Body of pancreas (tissue), 4 donors: ENCODE results near the gene SLC41A3. TPM values are rescaled to one million over a fixed set of nuclear protein-coding genes. Genes with fewer than 3 reads are reported as not detected.
A peak's percentile ranks its signal among the peaks of the same experiment; 100 is the strongest.

Experiments
- ATAC-seq: fragments of 150-250 bp; one replicate; pipeline ENCODE4 v1.9.1; 2016
- DNase-seq, 4 donors: peaks; one replicate each; pipeline ENCODE4 v3.0.0-alpha.2; 2019
- H3K27ac ChIP-seq, 4 donors: fragments of 200-600 bp; sonication (generic); 1 replicate in 3 of 4; 2 replicates in 1 of 4; pipeline versions ENCODE4 v1.5.1 to v1.6.1; 2016 to 2019; ENCODE audit warnings: mild to moderate bottlenecking in 1 of 4, mixed read lengths in 1 of 4, moderate library complexity in 1 of 4
- H3K27me3 ChIP-seq, 2 donors: fragments of 200-600 bp; sonication (generic); one replicate each; pipeline ENCODE4 v1.6.0; 2016; ENCODE audit warnings: mild to moderate bottlenecking in 1 of 2
- H3K36me3 ChIP-seq, 2 donors: fragments of 200-600 bp; sonication (generic); replicated peaks in 1 of 2; 2 replicates each; pipeline ENCODE4 v1.5.1; 2016; ENCODE audit warnings: low read depth in 2 of 2; ENCODE audit not compliant: insufficient read depth in 1 of 2
- H3K4me1 ChIP-seq: fragments of 200-600 bp; sonication (generic); one replicate; pipeline ENCODE4 v1.6.0; 2016
- H3K4me3 ChIP-seq, 2 donors: fragments of 200-600 bp; sonication (generic); 1 replicate in 1 of 2; 2 replicates in 1 of 2; pipeline ENCODE4 v1.5.1; 2016 to 2019
- H3K9me3 ChIP-seq, 3 donors: fragments of 200-600 bp; sonication (generic); 1 replicate in 2 of 3; 2 replicates in 1 of 3; pipeline ENCODE4 v1.5.1; 2016
- POLR2A ChIP-seq, 3 donors: fragments of 450-650 bp; IDR thresholded peaks; one replicate each; pipeline ENCODE4 v1.6.1; 2016; ENCODE audit warnings: antibody characterized with exemption in 3 of 3, mild to moderate bottlenecking in 2 of 3
- WGBS, 2 donors: methylation state at CpG; one replicate each; pipeline ENCODE4 v1.1.5; 2017; 5-methylcytosine and 5-hydroxymethylcytosine counted together
- intact Hi-C: fragments of 100-400 bp; cut with DNase I; formaldehyde crosslinking; loops from one replicate; pipeline ENCODE4 v1.15.1; 2023
- total RNA-seq, 2 donors: library from RNA; depleted of rRNA; stranded (reverse); fragments of >200 nt; gene quantifications; one replicate each; pipeline ENCODE4 v1.1.0, GENCODE V29; 2016
- TF ChIP-seq, protein P1 (sequence below), 7 experiments: fragments of 450-650 bp in 4 of 7; fragments of 200-600 bp in 3 of 7; sonication (generic) in 3 of 7; IDR thresholded peaks; one replicate each; pipeline ENCODE4 v1.5.1; 2016 to 2019; ENCODE audit warnings: antibody characterized with exemption in 7 of 7

SLC41A3 gene
- total RNA-seq, 2 donors from 2014 or later = 27.4 to 41.0 TPM

DNA sequence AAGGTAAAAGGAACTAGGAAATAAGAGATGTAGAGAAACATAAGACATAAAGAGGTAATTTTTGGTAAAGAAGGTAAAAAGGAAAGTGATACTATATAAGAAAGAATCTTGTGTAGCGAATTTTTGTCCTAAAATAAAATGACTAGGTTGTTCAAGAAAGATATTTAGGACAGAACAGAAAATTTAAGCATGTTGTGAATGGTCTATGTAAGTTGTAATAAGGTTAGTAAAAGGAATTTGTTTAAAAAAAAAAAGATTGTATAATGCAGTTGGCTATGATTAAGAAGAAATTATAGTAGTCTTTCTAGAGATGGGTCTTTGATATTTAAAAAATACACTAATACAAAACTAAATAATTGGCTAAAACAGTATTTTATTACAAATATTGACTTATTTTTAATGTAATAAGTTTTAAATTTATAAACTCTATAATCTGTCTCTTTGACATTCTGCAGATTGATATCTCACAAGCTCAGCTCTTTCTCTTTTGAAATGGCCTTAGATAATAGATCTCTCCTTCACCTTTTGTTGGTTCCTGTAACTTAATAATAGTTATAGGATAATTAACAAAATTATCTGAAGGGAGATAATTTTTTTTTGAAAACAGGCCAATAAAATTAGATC, 3.7 kb upstream of the SLC41A3 start:
- Histone ChIP-seq H3K4me1 (peaks cover 16% of the 10 kb centered on the region), H3K27me3 (no peaks in the 10 kb centered on the region), H3K4me3 (no peak overlapping the region), H3K36me3 (no peaks in the 10 kb centered on the region), H3K27ac (no peak overlapping the region), H3K9me3 (no peaks in the 10 kb centered on the region)
- DNase-seq (no peak), ATAC-seq (no peak)
- intact Hi-C loops = no loop called here
- WGBS, 2 donors = 88 to 94% methylated on average over 1 of the region's 1 CpG
- TF ChIP-seq POLR2A (IDR thresholded peaks at IDR 0.05) = no peak
- TF ChIP-seq, protein P1, sequence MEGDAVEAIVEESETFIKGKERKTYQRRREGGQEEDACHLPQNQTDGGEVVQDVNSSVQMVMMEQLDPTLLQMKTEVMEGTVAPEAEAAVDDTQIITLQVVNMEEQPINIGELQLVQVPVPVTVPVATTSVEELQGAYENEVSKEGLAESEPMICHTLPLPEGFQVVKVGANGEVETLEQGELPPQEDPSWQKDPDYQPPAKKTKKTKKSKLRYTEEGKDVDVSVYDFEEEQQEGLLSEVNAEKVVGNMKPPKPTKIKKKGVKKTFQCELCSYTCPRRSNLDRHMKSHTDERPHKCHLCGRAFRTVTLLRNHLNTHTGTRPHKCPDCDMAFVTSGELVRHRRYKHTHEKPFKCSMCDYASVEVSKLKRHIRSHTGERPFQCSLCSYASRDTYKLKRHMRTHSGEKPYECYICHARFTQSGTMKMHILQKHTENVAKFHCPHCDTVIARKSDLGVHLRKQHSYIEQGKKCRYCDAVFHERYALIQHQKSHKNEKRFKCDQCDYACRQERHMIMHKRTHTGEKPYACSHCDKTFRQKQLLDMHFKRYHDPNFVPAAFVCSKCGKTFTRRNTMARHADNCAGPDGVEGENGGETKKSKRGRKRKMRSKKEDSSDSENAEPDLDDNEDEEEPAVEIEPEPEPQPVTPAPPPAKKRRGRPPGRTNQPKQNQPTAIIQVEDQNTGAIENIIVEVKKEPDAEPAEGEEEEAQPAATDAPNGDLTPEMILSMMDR (IDR thresholded peaks at IDR 0.05) = no peak

DNA sequence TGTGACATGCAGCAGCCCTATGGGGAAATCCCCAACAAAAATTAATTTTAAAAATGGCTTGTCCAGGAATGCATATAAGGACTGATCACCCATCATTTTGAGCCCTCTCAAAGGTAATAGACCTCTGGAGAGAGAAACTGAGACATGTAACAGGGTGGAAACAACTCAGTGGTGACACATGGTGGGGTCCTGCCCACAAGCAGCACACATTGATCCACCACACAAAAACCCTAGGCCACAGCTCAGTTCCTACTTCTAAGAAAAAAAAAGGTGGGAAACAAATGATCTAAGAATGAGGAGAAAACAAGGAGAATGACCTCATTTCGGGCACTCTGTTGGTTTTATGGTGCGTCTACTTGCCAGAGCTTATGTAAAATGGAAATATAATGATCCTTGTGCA, 1.9 kb upstream of the SLC41A3 start:
- H3K9me3 ChIP-seq = no peaks in the 10 kb centered on the region
- peaks cover 16% of the 10 kb centered on the region for H3K4me1 ChIP-seq
- intact Hi-C loops = no loop called here
- no peaks in the 10 kb centered on the region for H3K36me3 ChIP-seq
- no peak for ATAC-seq
- H3K27ac ChIP-seq = no peak overlapping the region
- H3K27me3 ChIP-seq = no peaks in the 10 kb centered on the region
- TF ChIP-seq, protein P1 (IDR thresholded peaks at IDR 0.05) = no peak
- no peak for TF ChIP-seq POLR2A (IDR thresholded peaks at IDR 0.05)
- WGBS, 2 donors = 64 to 75% methylated on average over 2 of the region's 2 CpGs
- DNase-seq = no peak
- no peak overlapping the region for H3K4me3 ChIP-seq

DNA sequence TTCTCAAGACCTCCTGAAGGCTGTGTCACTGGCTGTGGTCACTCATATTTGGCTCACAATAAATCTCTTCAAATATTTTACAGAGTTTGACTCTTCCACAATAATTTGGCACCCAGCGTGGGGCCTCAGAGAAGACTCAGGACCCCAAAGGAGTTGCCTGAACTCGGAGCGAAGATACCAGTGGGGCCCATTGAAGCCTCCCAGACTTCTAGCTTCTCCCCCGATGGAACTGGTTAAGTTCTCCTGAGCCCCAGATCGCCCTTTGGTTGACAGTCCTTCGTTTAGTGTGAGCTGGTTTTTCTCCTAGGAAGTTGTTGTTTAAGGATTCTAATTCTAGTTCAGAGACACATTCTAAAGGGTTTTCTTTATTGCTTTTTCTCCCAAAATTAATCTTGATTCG, 1.4 kb upstream of the SLC41A3 start:
- 96 to 97% methylated on average over 7 of the region's 7 CpGs for WGBS, 2 donors
- TF ChIP-seq POLR2A (IDR thresholded peaks at IDR 0.05) = no peak
- TF ChIP-seq, protein P1 (IDR thresholded peaks at IDR 0.05) = no peak
- Histone ChIP-seq H3K36me3 (no peaks in the 10 kb centered on the region), H3K9me3 (no peaks in the 10 kb centered on the region), H3K27ac (peak overlapping the region in 1 of 4 donors; percentile 93), H3K4me3 (no peak overlapping the region), H3K4me1 (peaks cover 16% of the 10 kb centered on the region), H3K27me3 (no peaks in the 10 kb centered on the region)
- DNase-seq (no peak), ATAC-seq (no peak)
- intact Hi-C loops = no loop called here

DNA sequence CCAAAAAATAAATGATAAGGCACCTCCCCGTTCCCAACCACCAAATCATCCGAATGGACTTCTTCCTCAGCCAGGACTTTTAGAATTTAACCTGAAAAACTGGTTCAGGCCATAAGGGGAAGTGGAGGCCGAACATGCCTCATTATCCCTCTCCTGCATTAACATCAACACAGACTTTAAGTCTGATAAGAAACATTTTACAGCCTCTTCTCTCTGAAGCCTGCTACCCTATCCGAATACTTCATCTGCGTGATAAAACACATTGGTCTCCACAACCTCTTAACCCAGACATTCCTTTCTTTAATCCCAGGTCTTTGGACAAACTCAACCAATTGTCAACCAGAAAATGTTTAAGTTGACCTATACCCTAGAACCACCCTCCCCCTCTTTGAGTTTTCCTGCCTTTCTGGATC, 850 bp upstream of the SLC41A3 start:
- Histone ChIP-seq H3K9me3 (no peaks in the 10 kb centered on the region), H3K36me3 (no peaks in the 10 kb centered on the region), H3K4me1 (peaks cover 16% of the 10 kb centered on the region), H3K4me3 (peak overlapping the region in 1 of 2 donors; percentile 84), H3K27me3 (no peaks in the 10 kb centered on the region), H3K27ac (peak overlapping the region in 2 of 4 donors; percentile 87 to 93)
- intact Hi-C loops = no loop called here
- 36 to 41% methylated on average over 5 of the region's 5 CpGs for WGBS, 2 donors
- ATAC-seq (no peak), DNase-seq (no peak)
- TF ChIP-seq, protein P1 (IDR thresholded peaks at IDR 0.05) = no peak
- no peak for TF ChIP-seq POLR2A (IDR thresholded peaks at IDR 0.05)

DNA sequence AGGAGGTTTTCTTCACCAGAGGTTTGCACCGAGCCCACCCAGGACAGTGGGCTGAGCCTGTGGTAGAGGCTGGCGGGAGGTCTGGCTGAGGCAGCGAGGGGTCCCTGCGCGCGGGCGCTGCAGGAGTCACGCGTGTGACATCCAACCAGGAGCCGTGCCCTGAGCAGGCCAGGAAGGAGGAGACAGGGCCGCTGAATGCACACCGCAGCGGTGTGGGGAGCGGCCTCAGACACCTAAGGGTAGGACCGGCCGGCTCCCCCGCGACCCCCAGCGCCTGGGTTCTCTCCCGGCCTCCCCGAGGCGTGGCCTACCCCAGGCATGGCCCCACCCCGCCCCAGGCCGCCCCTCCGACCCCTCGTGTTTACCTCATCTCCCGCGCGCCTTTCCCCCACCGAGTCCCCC, 412 bp downstream of the SLC41A3 start:
- TF ChIP-seq, protein P1 (IDR thresholded peaks at IDR 0.05) = no peak
- TF ChIP-seq POLR2A (IDR thresholded peaks at IDR 0.05) = no peak
- no peaks in the 10 kb centered on the region for H3K27me3 ChIP-seq
- DNase-seq (peak; percentile 44 to 60 (median 48)), ATAC-seq (peak; percentile 58)
- intact Hi-C loops = no loop called here
- H3K36me3 ChIP-seq = no peaks in the 10 kb centered on the region
- peak overlapping the region; percentile 79 to 84 for H3K4me3 ChIP-seq
- peak overlapping the region; percentile 87 to 93 (median 90) for H3K27ac ChIP-seq
- peaks cover 16% of the 10 kb centered on the region for H3K4me1 ChIP-seq
- no peaks in the 10 kb centered on the region for H3K9me3 ChIP-seq
- WGBS, 2 donors = 1 to 2% methylated on average over 10 to 26 of the region's 30 CpGs
